A204.1 (cell line): Measurements from ENCODE around the gene SLC38A3.
"Not testable (repeated sequence)": the region's sequence is repeated elsewhere in the genome, so short reads cannot be mapped to it uniquely, and the experiment has no call there.

ENCODE experiments used
- FAIRE-seq: peaks from 2 replicates; lab custom pipeline; 2012; peaks lifted over from hg19 to GRCh38; lab: Jason Lieb, UNC

The SLC38A3 gene

GRCh38 chr3:50255251-50255615 lies 50.2 kb downstream of the SLC38A3 start:
- FAIRE-seq = no peak

GRCh38 chr3:50256978-50257890 lies 52.2 kb downstream of the SLC38A3 start:
- FAIRE-seq = no peak

GRCh38 chr3:50258029-50258680 lies 53.1 kb downstream of the SLC38A3 start:
- FAIRE-seq = no peak

GRCh38 chr3:50258979-50259378 lies 53.9 kb downstream of the SLC38A3 start:
- FAIRE-seq = no peak

GRCh38 chr3:50259432-50260026 lies 54.5 kb downstream of the SLC38A3 start:
- no peak for FAIRE-seq

- FAIRE-seq = no peak
Measured at GRCh38 chr3:50260027-50260941, 55.2 kb downstream of the SLC38A3 start.

GRCh38 chr3:50260942-50261441 lies 55.9 kb downstream of the SLC38A3 start:
- no peak for FAIRE-seq

GRCh38 chr3:50261505-50261904 lies 56.4 kb downstream of the SLC38A3 start:
- FAIRE-seq = no peak

- not testable (repeated sequence) for FAIRE-seq
Measured at GRCh38 chr3:50262200-50262599, 57.1 kb downstream of the SLC38A3 start.

- no peak for FAIRE-seq
Measured at GRCh38 chr3:50262778-50263177, 57.7 kb downstream of the SLC38A3 start.

GRCh38 chr3:50263478-50264382 lies 58.7 kb downstream of the SLC38A3 start:
- FAIRE-seq = peak; percentile 14

GRCh38 chr3:50264383-50264963 lies 59.4 kb downstream of the SLC38A3 start:
- peak; percentile 75 for FAIRE-seq

GRCh38 chr3:50264964-50265485 lies 60.0 kb downstream of the SLC38A3 start:
- no peak for FAIRE-seq

GRCh38 chr3:50265571-50265970 lies 60.5 kb downstream of the SLC38A3 start:
- no peak for FAIRE-seq

GRCh38 chr3:50266017-50266416 lies 60.9 kb downstream of the SLC38A3 start:
- FAIRE-seq = no peak

GRCh38 chr3:50266836-50267235 lies 61.8 kb downstream of the SLC38A3 start:
- FAIRE-seq = no peak

- FAIRE-seq = no peak
Measured at GRCh38 chr3:50267280-50267913, 62.3 kb downstream of the SLC38A3 start.

GRCh38 chr3:50268276-50268675 lies 63.2 kb downstream of the SLC38A3 start:
- FAIRE-seq = no peak

- no peak for FAIRE-seq
Measured at GRCh38 chr3:50268703-50269451, 63.8 kb downstream of the SLC38A3 start, which contains the start of gene SEMA3B. TSS of gene SEMA3B (plus strand) at chr3:50269147. CDS start at chr3:50269241, 94 bp downstream.
